GM21825 (cell line): Measurements from ENCODE around the gene KLHL5.

ENCODE experiments used
- ATAC-seq: cut with Tn5 transposase; IDR thresholded peaks from one replicate; pipeline ENCODE4 v1.9.1; 2021; ENCODE audit warnings: mild to moderate bottlenecking, moderate library complexity; ENCODE audit not compliant: unreplicated experiment

Gene KLHL5

GRCh38 chr4:39043861-39044363 is 18.1 kb upstream of the KLHL5 start:
- no peak for ATAC-seq

DNA sequence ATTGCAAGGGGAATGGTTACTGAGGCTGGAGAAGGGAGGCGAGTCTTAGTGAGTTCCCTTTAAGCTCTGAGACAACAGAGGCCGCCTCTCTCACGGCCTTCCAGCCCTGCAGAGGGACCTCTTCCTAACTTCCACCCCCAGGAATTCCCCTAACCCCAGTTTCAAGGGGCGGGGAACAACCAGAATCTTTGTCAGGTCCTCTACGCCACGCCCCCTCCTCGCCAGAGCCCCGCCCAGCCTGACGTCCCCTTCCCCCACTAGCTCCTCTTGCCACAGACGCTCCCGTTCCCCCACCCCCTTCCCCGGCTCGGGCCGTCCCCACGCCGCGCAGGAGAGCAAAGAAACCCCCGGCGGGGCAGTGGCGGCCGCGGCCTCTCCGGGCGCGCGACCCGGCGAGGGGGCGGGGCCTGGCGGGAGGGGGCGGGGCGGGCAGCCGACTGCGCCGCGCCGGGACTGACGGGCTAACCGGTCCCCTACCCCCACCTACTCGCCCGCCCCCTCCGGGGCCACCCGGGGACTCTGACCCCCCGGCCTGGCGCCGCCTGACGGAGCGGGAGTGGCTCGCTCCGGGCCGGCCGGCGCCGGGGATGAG is 17.6 kb upstream of the KLHL5 start:
- peak; percentile 63 for ATAC-seq

- ATAC-seq, result peak; percentile 25
These were observed 16.8 kb upstream of the KLHL5 start for GRCh38 chr4:39044956-39045826.

DNA sequence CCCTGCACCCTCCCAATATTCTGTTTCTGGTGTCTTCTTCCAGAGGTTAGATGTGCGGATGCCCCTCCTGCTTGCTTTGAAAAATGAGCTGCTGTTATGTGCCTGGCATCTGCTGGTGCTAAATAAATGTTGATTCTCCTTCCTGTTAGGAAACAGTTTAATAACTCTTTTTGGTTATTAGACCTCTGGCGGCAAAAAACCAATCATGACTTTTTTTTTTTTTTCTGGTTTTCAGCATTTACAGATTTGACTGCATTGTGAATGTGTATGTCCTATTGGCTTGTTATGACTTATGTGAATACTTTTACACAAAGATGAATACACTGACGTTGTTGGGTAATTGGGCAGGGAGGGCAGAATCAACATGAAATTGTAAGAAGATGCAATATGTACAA is 16.2 kb upstream of the KLHL5 start:
- no peak for ATAC-seq

DNA sequence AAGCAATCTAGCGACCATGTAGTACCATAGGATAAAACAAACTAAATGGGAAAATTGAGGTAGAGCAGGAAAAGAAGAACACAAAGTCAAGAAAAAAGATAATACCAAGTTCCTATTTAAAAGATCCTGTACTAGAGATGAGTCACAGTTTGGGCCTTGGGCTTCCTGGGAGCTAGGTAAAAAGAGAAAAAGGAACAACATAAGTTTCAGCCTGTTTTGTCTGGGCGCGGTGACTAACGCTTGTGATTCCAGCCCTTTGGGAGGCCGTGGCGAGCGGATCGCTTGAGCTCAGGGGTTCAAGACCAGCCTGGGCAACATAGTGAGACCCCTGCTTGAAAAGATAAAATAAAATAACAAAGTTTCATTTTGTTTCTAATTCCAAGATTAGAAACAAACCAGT is 15.8 kb upstream of the KLHL5 start:
- ATAC-seq, result no peak

- no peak for ATAC-seq
These were observed 14.4 kb upstream of the KLHL5 start for GRCh38 chr4:39047681-39048080.

- ATAC-seq, result no peak
These were observed 13.7 kb upstream of the KLHL5 start for GRCh38 chr4:39048311-39048710.

DNA sequence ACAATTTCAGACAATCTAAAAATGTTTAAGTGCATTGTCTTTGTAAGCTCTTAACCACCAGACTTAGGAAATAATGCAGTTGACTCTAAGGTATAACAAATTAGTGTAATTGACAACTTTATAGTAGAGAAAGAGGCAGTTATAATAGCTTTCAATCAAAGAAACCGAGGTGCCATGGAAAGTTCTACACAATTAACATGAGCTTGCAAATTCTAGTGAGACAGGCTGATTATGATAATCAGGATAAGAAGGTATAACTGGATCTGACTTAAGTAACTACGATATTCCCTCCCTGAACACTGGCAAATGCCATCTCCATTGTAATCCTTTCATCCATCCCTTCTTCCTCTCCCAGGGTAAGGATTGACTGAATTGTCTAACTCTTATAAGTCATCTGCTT is 11.4 kb upstream of the KLHL5 start:
- ATAC-seq, result no peak

- no peak for ATAC-seq
These were observed 10.5 kb upstream of the KLHL5 start for GRCh38 chr4:39051492-39051891.

DNA sequence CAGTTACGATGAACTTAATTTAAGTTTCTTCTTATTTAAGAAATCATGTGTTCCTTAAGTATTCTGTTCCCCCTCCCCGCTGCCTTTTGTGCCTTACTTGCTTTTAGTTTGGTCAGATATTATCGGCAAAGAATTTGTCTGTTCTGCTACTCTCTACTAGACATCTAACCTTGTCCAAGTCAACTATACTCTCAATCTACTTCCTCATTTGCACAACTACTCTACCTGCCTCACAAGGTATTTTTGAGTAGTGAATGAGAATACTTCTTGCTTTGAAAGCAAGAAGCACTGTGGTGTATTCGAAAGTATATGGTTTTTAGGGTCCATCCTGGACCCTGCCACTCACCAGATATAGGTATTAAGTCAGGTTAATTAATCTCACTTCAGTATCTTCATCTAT is 8.0 kb upstream of the KLHL5 start:
- no peak for ATAC-seq

GRCh38 chr4:39054497-39054896 is 7.5 kb upstream of the KLHL5 start:
- no peak for ATAC-seq

DNA sequence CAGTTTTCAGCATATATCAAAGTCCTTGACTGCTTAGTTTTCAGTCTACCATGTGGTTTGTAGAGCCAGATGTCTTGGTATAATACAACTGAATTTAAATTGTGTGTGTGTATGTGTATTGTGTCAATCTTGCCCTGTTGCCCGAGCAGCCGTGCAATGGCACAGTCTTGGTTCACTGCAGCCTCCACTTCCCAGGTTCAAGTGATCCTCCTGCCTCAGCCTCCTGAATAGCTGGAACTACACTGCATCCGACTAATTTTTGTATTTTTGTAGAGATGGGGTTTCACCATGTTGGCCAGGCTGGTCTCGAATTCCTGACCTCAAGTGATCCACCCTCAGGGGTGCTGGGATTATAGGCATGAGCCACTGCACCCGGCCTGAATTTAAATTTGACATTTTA is 6.0 kb upstream of the KLHL5 start:
- no peak for ATAC-seq

DNA sequence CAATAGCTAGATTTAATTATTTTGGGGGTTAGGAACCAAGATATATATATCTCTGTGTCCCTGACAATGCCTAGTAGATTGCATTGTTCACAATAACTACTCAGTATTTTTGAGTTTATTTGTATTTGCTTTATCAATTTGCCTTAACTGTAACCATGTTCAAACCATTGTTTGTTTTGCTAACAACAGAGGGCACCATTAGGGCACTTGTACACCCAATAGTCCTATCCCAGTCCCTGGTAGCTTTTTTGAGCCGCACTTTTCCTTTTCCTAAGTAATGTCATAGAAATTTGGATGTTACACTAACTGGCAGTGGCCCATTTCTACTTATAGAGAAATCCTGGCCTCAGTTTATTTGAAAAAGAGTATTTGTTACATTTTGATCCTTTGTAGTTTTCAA is 575 bp upstream of the KLHL5 start:
- no peak for ATAC-seq

DNA sequence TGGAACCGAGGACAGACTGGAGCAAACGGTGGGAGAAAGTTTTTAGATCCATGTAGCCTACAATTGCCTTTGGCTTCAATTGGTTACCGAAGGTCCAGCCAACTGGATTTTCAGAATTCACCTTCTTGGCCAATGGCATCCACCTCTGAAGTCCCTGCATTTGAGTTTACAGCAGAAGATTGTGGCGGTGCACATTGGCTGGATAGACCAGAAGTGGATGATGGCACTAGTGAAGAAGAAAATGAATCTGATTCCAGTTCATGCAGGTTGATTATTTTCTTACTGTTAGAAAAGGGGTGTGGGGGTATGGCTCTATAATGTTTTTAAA is 702 bp downstream of the KLHL5 start:
- no peak for ATAC-seq

GRCh38 chr4:39063430-39063829 is 1.4 kb downstream of the KLHL5 start:
- no peak for ATAC-seq

DNA sequence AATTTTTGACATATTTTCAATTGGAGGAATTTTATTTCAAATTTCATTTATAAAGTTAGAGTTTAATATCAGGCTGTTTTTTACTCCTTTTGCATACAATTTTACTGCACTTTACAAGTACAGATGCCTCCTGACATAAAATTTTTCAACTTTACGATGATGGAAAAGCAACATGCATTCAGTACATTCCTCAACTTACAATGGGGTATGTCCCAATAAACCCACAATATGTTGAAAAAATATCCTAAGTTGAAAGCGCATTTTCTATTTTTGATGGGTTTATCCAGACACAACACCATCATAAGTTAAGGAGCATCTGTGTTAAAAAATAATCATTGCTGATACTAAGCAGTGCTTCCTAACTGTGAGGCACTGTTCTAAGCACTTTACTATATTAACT is 4.3 kb downstream of the KLHL5 start:
- ATAC-seq, result no peak

DNA sequence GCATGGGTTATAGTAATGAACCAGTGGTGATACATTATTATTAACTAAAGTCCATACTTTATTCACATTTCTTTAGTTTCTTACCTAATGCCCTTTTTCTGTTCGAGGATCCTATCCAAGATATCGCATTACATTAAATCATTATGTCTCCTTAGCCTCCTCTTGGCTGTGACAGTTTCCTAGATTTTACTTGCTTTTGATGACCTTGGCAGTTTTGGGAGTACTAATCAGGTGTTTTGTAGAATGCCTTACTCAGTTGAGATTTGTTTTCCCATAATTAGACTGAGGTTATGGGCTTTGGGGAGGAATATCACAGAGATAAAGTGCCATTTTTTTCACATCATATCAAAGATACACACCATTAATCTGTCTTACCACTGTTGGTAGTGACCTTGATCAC is 5.0 kb downstream of the KLHL5 start:
- ATAC-seq, result no peak

DNA sequence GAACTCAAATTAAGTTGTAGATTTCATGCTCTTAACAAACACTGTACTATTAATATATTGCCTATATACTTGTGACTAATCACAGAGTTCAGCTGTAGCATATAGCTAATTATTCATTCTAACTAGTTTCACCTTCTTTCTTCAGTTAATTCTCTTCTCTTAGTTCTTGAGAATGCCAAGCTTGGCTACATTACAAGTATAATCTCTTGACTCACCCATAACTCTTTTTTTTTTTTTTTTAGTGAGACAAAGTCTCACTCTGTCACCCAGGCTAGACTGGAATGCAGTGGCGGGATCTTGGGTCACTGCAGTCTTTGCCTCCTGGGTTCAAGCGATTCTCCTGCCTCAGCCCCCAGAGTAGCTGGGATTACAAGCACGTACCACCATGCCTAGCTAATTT is 5.4 kb downstream of the KLHL5 start:
- ATAC-seq, result no peak

DNA sequence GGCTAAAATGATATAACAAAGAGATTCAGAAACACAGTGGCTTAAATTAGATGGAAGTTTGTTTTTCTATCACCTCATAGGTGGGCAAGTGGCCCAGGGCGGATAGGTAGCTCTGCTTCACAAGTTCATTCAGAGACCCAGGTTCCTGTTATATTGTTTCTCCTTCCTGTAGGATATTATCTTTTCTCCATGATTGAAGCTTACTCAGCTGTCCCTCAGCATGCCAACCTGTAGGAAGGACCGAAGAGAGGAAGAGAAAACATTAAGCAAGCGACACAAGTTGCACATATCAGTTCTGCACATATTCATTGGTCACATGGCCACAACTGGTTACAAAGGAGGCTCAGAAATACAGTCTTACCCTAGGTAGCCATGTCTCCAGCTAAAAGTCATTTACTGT is 6.9 kb downstream of the KLHL5 start:
- ATAC-seq, result no peak

GRCh38 chr4:39078829-39079228 is 16.8 kb downstream of the KLHL5 start:
- ATAC-seq, result no peak

DNA sequence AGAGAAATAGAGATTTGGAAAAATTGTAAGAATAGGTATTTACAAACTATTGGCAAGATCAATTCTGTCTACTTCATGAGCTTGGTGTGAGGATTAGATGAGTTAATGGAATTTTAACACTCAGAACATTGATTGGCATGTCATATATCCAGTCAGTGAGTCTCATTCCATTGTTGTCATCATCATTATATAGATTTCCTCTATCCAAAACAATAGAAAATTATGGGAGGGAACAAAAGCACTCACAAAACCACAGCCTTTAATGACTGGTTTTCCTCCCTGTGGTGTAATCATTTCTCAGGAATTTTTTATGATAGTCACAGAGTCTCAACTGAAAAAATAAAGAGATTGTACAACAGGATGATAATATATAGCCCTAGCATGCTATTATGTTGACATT is 21.1 kb downstream of the KLHL5 start:
- no peak for ATAC-seq

DNA sequence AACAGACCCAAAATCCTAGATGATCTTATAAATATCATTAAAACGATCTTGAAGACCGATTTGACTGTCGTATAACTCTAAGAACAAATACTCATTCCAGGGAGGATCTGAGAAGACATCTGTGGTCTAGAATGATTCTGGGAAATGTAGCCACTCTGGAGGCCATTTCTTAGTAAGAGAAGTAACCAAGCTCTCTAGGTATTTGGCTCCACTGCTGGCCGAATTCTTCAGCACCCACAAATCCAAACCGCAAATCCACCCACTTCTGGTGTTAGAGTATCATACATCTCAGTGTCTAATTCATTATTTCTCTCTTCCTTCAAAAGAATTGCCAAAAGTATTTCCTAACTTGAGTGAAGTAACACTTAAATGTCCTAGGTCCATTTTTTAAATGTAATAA is 23.9 kb downstream of the KLHL5 start:
- ATAC-seq, result no peak

GRCh38 chr4:39096847-39097246 is 34.8 kb downstream of the KLHL5 start:
- no peak for ATAC-seq
